SK-N-MC (cell line): ENCODE results near the gene ISLR2.

Experiments used
- EZH2 ChIP-seq: fragments of 200-600 bp; sonication (generic); IDR thresholded peaks from one replicate; pipeline ENCODE4 v1.6.1; 2017; ENCODE audit warnings: antibody characterized with exemption
- FOXP2 ChIP-seq: optimal IDR thresholded peaks from 2 replicates; pipeline ENCODE3; 2011; ENCODE audit warnings: mild to moderate bottlenecking, moderate library complexity; ENCODE audit not compliant: insufficient read depth; ENCODE audit errors: extremely low read length, control extremely low read depth
- POLR2AphosphoS5 ChIP-seq: IDR thresholded peaks from 2 replicates; pipeline ENCODE4 v1.6.1; 2012; ENCODE audit warnings: mild to moderate bottlenecking, low read depth, low read length, borderline replicate concordance

- no peak for TF ChIP-seq EZH2
- no peak for TF ChIP-seq POLR2AphosphoS5
- TF ChIP-seq FOXP2 = no peak
Observed at GRCh38 chr15:74108111-74108510, 22.3 kb upstream of the ISLR2 start.
